ENCODE data around the gene TMEM88. TPM values are rescaled to one million over a fixed set of nuclear protein-coding genes. Genes with fewer than 3 reads are reported as not detected.
"Not testable (repeated sequence)": the region's sequence is repeated elsewhere in the genome, so short reads cannot be mapped to it uniquely, and the experiment has no call there.

Gene TMEM88, protein sequence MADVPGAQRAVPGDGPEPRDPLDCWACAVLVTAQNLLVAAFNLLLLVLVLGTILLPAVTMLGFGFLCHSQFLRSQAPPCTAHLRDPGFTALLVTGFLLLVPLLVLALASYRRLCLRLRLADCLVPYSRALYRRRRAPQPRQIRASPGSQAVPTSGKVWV
- total RNA-seq, result 3.4 TPM in 2 replicates
- long read RNA-seq, result 0 reads

DNA sequence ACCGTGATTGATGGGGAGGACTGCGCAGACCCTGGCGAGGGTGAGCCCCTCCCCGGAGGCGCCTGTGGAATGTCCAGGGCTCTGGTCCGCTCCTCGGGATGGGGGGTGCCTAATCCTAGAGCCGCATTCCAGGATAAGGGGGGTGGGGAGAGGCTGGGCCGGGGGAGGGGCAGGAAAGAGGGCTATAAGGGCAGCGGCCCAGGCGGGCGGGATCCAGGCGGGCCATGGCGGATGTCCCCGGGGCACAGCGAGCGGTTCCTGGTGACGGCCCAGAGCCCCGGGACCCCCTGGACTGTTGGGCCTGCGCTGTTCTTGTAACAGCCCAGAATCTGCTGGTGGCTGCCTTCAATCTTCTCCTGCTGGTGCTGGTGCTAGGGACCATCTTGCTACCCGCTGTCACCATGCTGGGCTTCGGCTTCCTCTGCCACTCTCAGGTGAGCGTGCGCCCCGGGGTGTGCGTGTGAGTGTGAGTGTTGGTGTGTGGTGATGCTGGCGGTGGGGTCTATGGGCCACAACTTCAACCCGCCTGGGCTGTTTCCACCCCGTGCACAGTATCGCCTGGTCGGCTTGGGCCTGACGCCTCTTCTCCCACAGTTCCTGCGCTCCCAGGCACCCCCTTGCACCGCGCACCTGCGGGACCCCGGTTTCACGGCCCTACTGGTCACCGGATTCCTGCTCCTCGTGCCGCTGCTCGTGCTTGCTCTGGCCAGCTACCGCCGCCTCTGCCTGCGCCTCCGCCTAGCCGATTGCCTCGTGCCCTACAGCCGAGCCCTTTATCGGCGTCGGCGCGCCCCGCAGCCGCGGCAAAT is at the start of gene TMEM88:
Gene TMEM88 (plus strand): TSS at position 216 of the 809 bp plus-strand sequence. CDS start 9 bp downstream, at position 225.
- Mint-ChIP-seq H3K4me3 (ENCODE audit: unreplicated experiment) (no peak within 1 kb of the TSS), H3K27me3 (ENCODE audit: unreplicated experiment) (no peaks in the 10 kb centered on the region), H3K36me3 (ENCODE audit: unreplicated experiment) (peaks cover 23% of the 10 kb centered on the region), H3K4me1 (ENCODE audit: unreplicated experiment) (peaks cover 8% of the 10 kb centered on the region), H3K27ac (ENCODE audit: unreplicated experiment) (peak within 1 kb of the TSS; percentile 10), H3K9me3 (ENCODE audit: unreplicated experiment) (no peaks in the 10 kb centered on the region)
- no peak for TF ChIP-seq CTCF (IDR thresholded peaks at IDR 0.05)
- peak; percentile 75 for DNase-seq (ENCODE audit: extremely low spot score, unreplicated experiment)

GRCh38 chr17:7806587-7806986 is 48.3 kb upstream of the TMEM88 start:
- Mint-ChIP-seq H3K9me3 (ENCODE audit: unreplicated experiment) (no peaks in the 10 kb centered on the region), H3K4me1 (ENCODE audit: unreplicated experiment) (no peaks in the 10 kb centered on the region), H3K27ac (ENCODE audit: unreplicated experiment) (no peak overlapping the region), H3K4me3 (ENCODE audit: unreplicated experiment) (no peak overlapping the region), H3K36me3 (ENCODE audit: unreplicated experiment) (peaks cover 3% of the 10 kb centered on the region), H3K27me3 (ENCODE audit: unreplicated experiment) (peaks cover 41% of the 10 kb centered on the region)
- no peak for TF ChIP-seq CTCF (IDR thresholded peaks at IDR 0.05)
- DNase-seq (ENCODE audit: extremely low spot score, unreplicated experiment), result no peak

DNA sequence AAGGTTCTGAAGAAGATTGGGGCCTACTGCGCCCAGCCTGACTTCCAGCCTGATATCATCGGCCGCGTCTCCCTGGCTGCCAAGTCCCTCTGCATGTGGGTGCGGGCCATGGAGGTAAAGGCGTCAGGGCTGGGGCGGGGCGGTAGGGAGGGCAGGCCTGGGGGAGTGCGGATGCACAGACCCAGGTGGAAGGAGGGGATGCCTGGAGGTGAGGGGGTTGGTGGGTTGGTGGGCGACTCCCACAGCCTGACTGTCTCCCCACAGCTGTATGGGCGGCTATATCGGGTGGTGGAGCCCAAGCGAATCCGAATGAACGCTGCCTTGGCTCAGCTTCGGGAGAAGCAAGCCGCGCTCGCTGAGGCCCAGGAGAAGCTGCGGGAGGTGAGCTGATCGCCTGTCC is 47.7 kb upstream of the TMEM88 start:
- TF ChIP-seq CTCF (IDR thresholded peaks at IDR 0.05), result no peak
- Mint-ChIP-seq H3K4me1 (ENCODE audit: unreplicated experiment) (no peaks in the 10 kb centered on the region), H3K9me3 (ENCODE audit: unreplicated experiment) (no peaks in the 10 kb centered on the region), H3K27ac (ENCODE audit: unreplicated experiment) (no peak overlapping the region), H3K4me3 (ENCODE audit: unreplicated experiment) (no peak overlapping the region), H3K36me3 (ENCODE audit: unreplicated experiment) (peaks cover 3% of the 10 kb centered on the region), H3K27me3 (ENCODE audit: unreplicated experiment) (peaks cover 40% of the 10 kb centered on the region)
- DNase-seq (ENCODE audit: extremely low spot score, unreplicated experiment), result no peak

GRCh38 chr17:7809086-7809790 is 45.6 kb upstream of the TMEM88 start:
- DNase-seq (ENCODE audit: extremely low spot score, unreplicated experiment), result no peak
- Mint-ChIP-seq H3K9me3 (ENCODE audit: unreplicated experiment) (no peaks in the 10 kb centered on the region), H3K27ac (ENCODE audit: unreplicated experiment) (no peak overlapping the region), H3K27me3 (ENCODE audit: unreplicated experiment) (peaks cover 44% of the 10 kb centered on the region), H3K4me1 (ENCODE audit: unreplicated experiment) (no peaks in the 10 kb centered on the region), H3K4me3 (ENCODE audit: unreplicated experiment) (no peak overlapping the region), H3K36me3 (ENCODE audit: unreplicated experiment) (peaks cover 3% of the 10 kb centered on the region)
- no peak for TF ChIP-seq CTCF (IDR thresholded peaks at IDR 0.05)

DNA sequence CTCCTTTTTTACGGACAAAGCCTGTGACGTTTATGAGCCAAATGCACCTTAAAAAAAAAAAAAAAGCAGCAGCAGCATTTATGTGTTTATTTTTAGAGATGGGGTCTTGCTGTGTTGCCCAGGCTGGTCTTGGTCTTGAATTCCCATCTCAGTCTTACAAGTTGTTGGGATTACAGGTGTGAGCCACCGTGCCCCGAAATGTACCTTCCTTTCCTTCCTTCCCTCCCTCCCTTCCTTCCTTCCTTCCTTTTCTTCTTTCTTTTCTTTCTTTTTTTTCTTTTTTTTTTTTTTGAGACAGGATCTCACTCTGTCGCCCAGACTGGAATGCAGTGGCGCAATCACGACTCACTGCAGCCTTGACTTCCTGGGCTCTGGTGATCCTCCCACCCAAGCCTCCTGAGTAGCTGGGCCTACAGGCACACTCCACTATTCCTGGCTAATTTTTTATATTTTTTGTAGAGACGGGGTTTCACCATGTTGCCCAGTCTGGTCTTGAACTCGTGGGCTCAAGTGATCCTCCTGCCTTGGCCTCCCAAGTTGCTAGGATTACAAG is 45.0 kb upstream of the TMEM88 start:
- H3K4me1 Mint-ChIP-seq (ENCODE audit: unreplicated experiment); H3K9me3 Mint-ChIP-seq (ENCODE audit: unreplicated experiment); H3K4me3 Mint-ChIP-seq (ENCODE audit: unreplicated experiment); H3K27ac Mint-ChIP-seq (ENCODE audit: unreplicated experiment); DNase-seq (ENCODE audit: extremely low spot score, unreplicated experiment); H3K36me3 Mint-ChIP-seq (ENCODE audit: unreplicated experiment): not testable (repeated sequence)
- peaks cover 44% of the 10 kb centered on the region for H3K27me3 Mint-ChIP-seq (ENCODE audit: unreplicated experiment)
